WTC11 (cell line): ENCODE data around the gene PIK3R1. TPM values are rescaled to one million over a fixed set of nuclear protein-coding genes. Genes with fewer than 3 reads are reported as not detected.

Experiments
- ATAC-seq: fragments of 200-7000 bp; cut with Tn5 transposase; 2 replicates; pipeline ENCODE4 v1.10.0; 2021; ENCODE audit warnings: mild to moderate bottlenecking, moderate library complexity
- CTCF ChIA-PET: fragments of 300-600 bp; sonication (Branson Sonifier 250); formaldehyde crosslinking; loops from one replicate; lab custom pipeline; 2021; ENCODE audit warnings: antibody characterized with exemption; lab: Charles Lee
- POLR2A ChIA-PET: fragments of 350-600 bp; sonication (Branson Sonifier 250); formaldehyde crosslinking; loops from one replicate; lab custom pipeline; 2021; ENCODE audit warnings: antibody characterized with exemption; lab: Charles Lee
- DNase-seq: peaks from one replicate; pipeline ENCODE4 v3.0.0; 2021; ENCODE audit warnings: low spot score
- H3K27ac Mint-ChIP-seq: 2 replicates; pipeline ENCODE4 v1.8.0; 2021; ENCODE audit warnings: mixed read lengths
- H3K27me3 Mint-ChIP-seq: 2 replicates; pipeline ENCODE4 v1.8.0; 2021; ENCODE audit warnings: low read depth, mild to moderate bottlenecking, moderate library complexity, mixed read lengths
- H3K36me3 Mint-ChIP-seq: 2 replicates; pipeline ENCODE4 v1.8.0; 2021; ENCODE audit warnings: mixed read lengths
- H3K4me1 Mint-ChIP-seq: 2 replicates; pipeline ENCODE4 v1.8.0; 2022; ENCODE audit warnings: mixed read lengths
- H3K4me3 Mint-ChIP-seq: 2 replicates; pipeline ENCODE4 v1.8.0; 2021; ENCODE audit warnings: mild to moderate bottlenecking, moderate library complexity, mixed read lengths
- H3K9me3 Mint-ChIP-seq: 2 replicates; pipeline ENCODE4 v1.8.0; 2021; ENCODE audit warnings: mixed read lengths
- ATF1 ChIP-seq: sonication (generic); formaldehyde crosslinking; IDR thresholded peaks from 2 replicates; pipeline ENCODE4 v1.8.1; 2023; ENCODE audit warnings: mild to moderate bottlenecking, moderate library complexity, missing genetic modification reagents
- ATF2 ChIP-seq: sonication (generic); formaldehyde crosslinking; IDR thresholded peaks from 2 replicates; pipeline ENCODE4 v1.8.1; 2022; ENCODE audit warnings: low read depth, missing genetic modification reagents, borderline replicate concordance
- ATF6 ChIP-seq: sonication (generic); formaldehyde crosslinking; IDR thresholded peaks from 2 replicates; pipeline ENCODE4 v1.8.1; 2023; ENCODE audit warnings: mild to moderate bottlenecking, missing genetic modification reagents
- CDX4 ChIP-seq: fragments of 250-450 bp; sonication (Bioruptor Pico); IDR thresholded peaks from 2 replicates; pipeline ENCODE4 v1.9.0; 2021; ENCODE audit warnings: moderate library complexity, mild to moderate bottlenecking, inconsistent platforms, borderline replicate concordance
- E2F5 ChIP-seq: sonication (generic); formaldehyde crosslinking; IDR thresholded peaks from 2 replicates; pipeline ENCODE4 v1.8.1; 2022; ENCODE audit warnings: mild to moderate bottlenecking, moderate library complexity, missing genetic modification reagents
- EMX1 ChIP-seq: fragments of 250-450 bp; sonication (Bioruptor Pico); IDR thresholded peaks from 2 replicates; pipeline ENCODE4 v1.8.0; 2021; ENCODE audit warnings: mild to moderate bottlenecking
- ETV6 ChIP-seq: sonication (generic); formaldehyde crosslinking; IDR thresholded peaks from 2 replicates; pipeline ENCODE4 v1.8.1; 2022; ENCODE audit warnings: mild to moderate bottlenecking, missing genetic modification reagents
- FOXK1 ChIP-seq: sonication (generic); formaldehyde crosslinking; IDR thresholded peaks from 2 replicates; pipeline ENCODE4 v1.8.0; 2022; ENCODE audit warnings: mild to moderate bottlenecking, moderate library complexity, missing genetic modification reagents
- GRHL2 ChIP-seq: fragments of 250-450 bp; sonication (Bioruptor Pico); IDR thresholded peaks from 2 replicates; pipeline ENCODE4 v1.8.0; 2022; ENCODE audit warnings: mild to moderate bottlenecking, moderate library complexity; ENCODE audit not compliant: insufficient replicate concordance, severe bottlenecking
- HMGXB4 ChIP-seq: sonication (generic); formaldehyde crosslinking; IDR thresholded peaks from 2 replicates; pipeline ENCODE4 v1.8.1; 2023; ENCODE audit warnings: mild to moderate bottlenecking, moderate library complexity, missing genetic modification reagents
- KAT7 ChIP-seq: sonication (generic); formaldehyde crosslinking; IDR thresholded peaks from 2 replicates; pipeline ENCODE4 v1.8.1; 2023; ENCODE audit warnings: missing genetic modification reagents, mild to moderate bottlenecking, borderline replicate concordance
- PRRX2 ChIP-seq: fragments of 250-450 bp; sonication (Bioruptor Pico); IDR thresholded peaks from 2 replicates; pipeline ENCODE4 v1.8.0; 2021; ENCODE audit warnings: mild to moderate bottlenecking
- TCF7 ChIP-seq: sonication (generic); formaldehyde crosslinking; IDR thresholded peaks from 2 replicates; pipeline ENCODE4 v1.8.0; 2022; ENCODE audit warnings: mild to moderate bottlenecking, low read depth, missing genetic modification reagents, moderate library complexity
- TEAD1 ChIP-seq: sonication (generic); formaldehyde crosslinking; IDR thresholded peaks from 2 replicates; pipeline ENCODE4 v1.8.0; 2022; ENCODE audit warnings: mild to moderate bottlenecking, missing genetic modification reagents
- ZNF317 ChIP-seq: sonication (generic); formaldehyde crosslinking; IDR thresholded peaks from 2 replicates; pipeline ENCODE4 v1.8.1; 2023; ENCODE audit warnings: low read depth, mild to moderate bottlenecking, moderate library complexity, missing genetic modification reagents, borderline replicate concordance
- ZNF532 ChIP-seq: fragments of 250-450 bp; sonication (Bioruptor Pico); IDR thresholded peaks from 2 replicates; pipeline ENCODE4 v1.9.0; 2021; ENCODE audit warnings: mild to moderate bottlenecking, borderline replicate concordance
- ZSCAN18 ChIP-seq: fragments of 250-450 bp; sonication (Bioruptor Pico); IDR thresholded peaks from 2 replicates; pipeline ENCODE4 v2.1.2; 2022; ENCODE audit warnings: mild to moderate bottlenecking, moderate library complexity
- total RNA-seq: library from RNA; stranded (reverse); gene quantifications from 3 replicates; pipeline ENCODE4 v1.2.3, GENCODE V29; 2021

The PIK3R1 gene
- total RNA-seq, 1 experiment from 2014 or later = 11.3 TPM

GRCh38 chr5:68190619-68191018, 24.9 kb upstream of the PIK3R1 start:
- Mint-ChIP-seq H3K4me1 (peaks cover 77% of the 10 kb centered on the region), H3K36me3 (no peaks in the 10 kb centered on the region), H3K27me3 (peaks cover 6% of the 10 kb centered on the region), H3K4me3 (no peak overlapping the region), H3K9me3 (no peaks in the 10 kb centered on the region), H3K27ac (no peak overlapping the region)
- no peak for ATAC-seq
- no peak for TF ChIP-seq E2F5 (CRISPR knock-in tag)
- ChIA-PET CTCF (no interaction called here), POLR2A (no interaction called here)
- DNase-seq = no peak

GRCh38 chr5:68191083-68191791, 24.3 kb upstream of the PIK3R1 start:
- Mint-ChIP-seq H3K4me3 (no peak overlapping the region), H3K9me3 (no peaks in the 10 kb centered on the region), H3K27me3 (peaks cover 6% of the 10 kb centered on the region), H3K4me1 (peaks cover 78% of the 10 kb centered on the region), H3K36me3 (no peaks in the 10 kb centered on the region), H3K27ac (no peak overlapping the region)
- TF ChIP-seq ZSCAN18 (CRISPR knock-in tag) (no peak), ATF2 (no peak), GRHL2 (CRISPR knock-in tag) (no peak), CDX4 (CRISPR knock-in tag) (no peak), TCF7 (no peak), PRRX2 (no peak), HMGXB4 (CRISPR knock-in tag) (no peak), ZNF532 (CRISPR knock-in tag) (no peak), TEAD1 (no peak), KAT7 (CRISPR knock-in tag) (no peak), ATF1 (CRISPR knock-in tag) (no peak), EMX1 (no peak), ATF6 (CRISPR knock-in tag) (no peak), ZNF317 (CRISPR knock-in tag) (no peak), ETV6 (no peak), FOXK1 (CRISPR knock-in tag) (no peak)
- DNase-seq (no peak), ATAC-seq (no peak)
- POLR2A ChIA-PET = no interaction called here
- CTCF ChIA-PET = no interaction called here
